SKM-1 treated with dmso at 0.1 percent for 144 hours (cell line): ENCODE data around the gene KXD1.

Experiments
- DNase-seq: peaks from one replicate; lab custom pipeline; 2025; ENCODE audit not compliant: unreplicated experiment; lab: John Stamatoyannopoulos, UW

Gene KXD1

GRCh38 chr19:18612051-18612771 is 54.5 kb downstream of the KXD1 start:
- no peak for DNase-seq

GRCh38 chr19:18612772-18613588 is 55.3 kb downstream of the KXD1 start, which contains the start of gene TMEM59L:
Gene TMEM59L, plus strand, starts transcription at chr19:18612870. Its CDS starts 89 bp downstream, at chr19:18612959.
- no peak for DNase-seq

- DNase-seq, result no peak
These were observed 56.0 kb downstream of the KXD1 start for GRCh38 chr19:18613589-18614234.

GRCh38 chr19:18616023-18616422 is 58.4 kb downstream of the KXD1 start:
- no peak for DNase-seq

GRCh38 chr19:18617562-18617961 is 59.9 kb downstream of the KXD1 start:
- DNase-seq, result no peak

GRCh38 chr19:18618236-18618635 is 60.6 kb downstream of the KXD1 start:
- DNase-seq, result no peak
